H9 (cell line): ENCODE measurements around the gene TPBG. TPM values are rescaled to one million over a fixed set of nuclear protein-coding genes. Genes with fewer than 3 reads are reported as not detected.
A peak's percentile ranks its signal among the peaks of the same experiment; 100 is the strongest.

Experiments used
- DNase-seq: peaks from one replicate; pipeline ENCODE4 v3.0.0-alpha.2; 2017
- H2AFZ ChIP-seq: one replicate; pipeline ENCODE4 v1.6.1; 2013; ENCODE audit warnings: mild to moderate bottlenecking, low read length, control low read depth, moderate library complexity
- H2AK5ac ChIP-seq: 2 replicates; pipeline ENCODE4 v1.6.1; 2013; ENCODE audit warnings: low read length, control low read depth, mixed read lengths; ENCODE audit not compliant: insufficient read length
- H2BK120ac ChIP-seq: one replicate; pipeline ENCODE4 v1.6.1; 2013; ENCODE audit warnings: low read depth, mild to moderate bottlenecking, low read length, control low read depth, inconsistent platforms; ENCODE audit not compliant: poor library complexity, severe bottlenecking
- H2BK12ac ChIP-seq: 2 replicates; pipeline ENCODE4 v1.6.1; 2013; ENCODE audit warnings: low read length, control low read depth, mixed read lengths, low read depth; ENCODE audit not compliant: insufficient read length
- H2BK15ac ChIP-seq: 2 replicates; pipeline ENCODE4 v1.6.1; 2013; ENCODE audit warnings: low read depth, low read length, control low read depth
- H2BK20ac ChIP-seq: one replicate; pipeline ENCODE4 v1.6.1; 2013; ENCODE audit warnings: low read depth, mild to moderate bottlenecking, low read length, control low read depth, inconsistent platforms; ENCODE audit not compliant: poor library complexity, severe bottlenecking
- H2BK5ac ChIP-seq: 2 replicates; pipeline ENCODE4 v1.6.1; 2013; ENCODE audit warnings: low read length, control low read depth, mixed read lengths; ENCODE audit not compliant: insufficient read length
- H3K14ac ChIP-seq: 2 replicates; pipeline ENCODE4 v1.6.1; 2013; ENCODE audit warnings: low read length, control low read depth; ENCODE audit not compliant: insufficient read depth
- H3K18ac ChIP-seq: 2 replicates; pipeline ENCODE4 v1.6.1; 2013; ENCODE audit warnings: low read depth, mild to moderate bottlenecking, mixed read lengths, low read length, control low read depth; ENCODE audit not compliant: insufficient read length
- H3K23ac ChIP-seq: 2 replicates; pipeline ENCODE4 v1.6.1; 2013; ENCODE audit warnings: low read length, control low read depth, mixed read lengths, low read depth; ENCODE audit not compliant: insufficient read length
- H3K23me2 ChIP-seq: 2 replicates; pipeline ENCODE4 v1.6.1; 2013; ENCODE audit warnings: low read depth, mild to moderate bottlenecking, mixed read lengths, low read length, control low read depth; ENCODE audit not compliant: insufficient read length, poor library complexity, severe bottlenecking
- H3K27ac ChIP-seq: 2 replicates; pipeline ENCODE4 v1.5.1; 2013; ENCODE audit warnings: low read length, control low read depth, mixed read lengths, low read depth; ENCODE audit not compliant: insufficient read length
- H3K27me3 ChIP-seq: 2 replicates; pipeline ENCODE4 v1.6.1; 2013; ENCODE audit warnings: low read length, control low read depth, inconsistent platforms; ENCODE audit not compliant: insufficient read depth
- H3K4ac ChIP-seq: 2 replicates; pipeline ENCODE4 v1.6.1; 2013; ENCODE audit warnings: low read depth, mild to moderate bottlenecking, control low read depth, inconsistent platforms, low read length, moderate library complexity
- H3K4me1 ChIP-seq: 2 replicates; pipeline ENCODE4 v1.6.1; 2013; ENCODE audit warnings: low read length, control low read depth, inconsistent platforms; ENCODE audit not compliant: insufficient read depth
- H3K4me2 ChIP-seq: 2 replicates; pipeline ENCODE4 v1.6.1; 2013; ENCODE audit warnings: low read length, control low read depth, mixed read lengths; ENCODE audit not compliant: insufficient read length, insufficient read depth
- H3K56ac ChIP-seq: 2 replicates; pipeline ENCODE4 v1.6.1; 2013; ENCODE audit warnings: low read depth, mild to moderate bottlenecking, mixed read lengths, low read length, control low read depth; ENCODE audit not compliant: insufficient read length
- H3K79me1 ChIP-seq: 2 replicates; pipeline ENCODE4 v1.6.1; 2013; ENCODE audit warnings: low read depth, mild to moderate bottlenecking, moderate library complexity, low read length, control low read depth, inconsistent platforms; ENCODE audit not compliant: insufficient read depth, poor library complexity, severe bottlenecking
- H3K79me2 ChIP-seq: 2 replicates; pipeline ENCODE4 v1.6.1; 2013; ENCODE audit warnings: low read length, control low read depth, inconsistent platforms; ENCODE audit not compliant: insufficient read depth
- H3K9ac ChIP-seq: 2 replicates; pipeline ENCODE4 v1.6.1; 2013; ENCODE audit warnings: low read length, control low read depth, mixed read lengths; ENCODE audit not compliant: insufficient read length; ENCODE audit errors: extremely low read depth
- H3K9me3 ChIP-seq: one replicate; pipeline ENCODE4 v1.6.1; 2013; ENCODE audit warnings: low read depth, low read length, inconsistent platforms; ENCODE audit not compliant: control insufficient read depth
- H3T11ph ChIP-seq: one replicate; pipeline ENCODE4 v1.6.1; 2013; ENCODE audit warnings: mild to moderate bottlenecking, low read length, control low read depth, inconsistent platforms
- H4K20me1 ChIP-seq: one replicate; pipeline ENCODE4 v1.6.1; 2013; ENCODE audit not compliant: control insufficient read depth, insufficient read length, insufficient read depth
- H4K5ac ChIP-seq: 2 replicates; pipeline ENCODE4 v1.6.1; 2013; ENCODE audit warnings: low read depth, mild to moderate bottlenecking, mixed read lengths, low read length, control low read depth; ENCODE audit not compliant: insufficient read length
- H4K8ac ChIP-seq: replicated peaks from 2 replicates; pipeline ENCODE4 v1.6.1; 2013; ENCODE audit warnings: low read length, control low read depth, mixed read lengths, low read depth; ENCODE audit not compliant: insufficient read length
- H4K91ac ChIP-seq: 2 replicates; pipeline ENCODE4 v1.6.1; 2013; ENCODE audit warnings: low read depth, mild to moderate bottlenecking, moderate library complexity, mixed read lengths, low read length, control low read depth; ENCODE audit not compliant: insufficient read length
- H3K27ac Mint-ChIP-seq, 3 experiments: 2 replicates in 2 of 3; 3 replicates in 1 of 3; pipeline ENCODE4 v1.8.0; 2020 to 2021; ENCODE audit warnings: mixed read lengths in 3 of 3, mild to moderate bottlenecking in 1 of 3, moderate library complexity in 1 of 3
- H3K27me3 Mint-ChIP-seq: 2 replicates; pipeline ENCODE4 v1.8.0; 2021; ENCODE audit warnings: low read depth, mild to moderate bottlenecking, moderate library complexity, mixed read lengths
- H3K36me3 Mint-ChIP-seq, 3 experiments: 2 replicates in 2 of 3; 3 replicates in 1 of 3; pipeline ENCODE4 v1.8.0; 2020 to 2021; ENCODE audit warnings: low read depth in 3 of 3, mixed read lengths in 3 of 3; ENCODE audit not compliant: insufficient read depth in 1 of 3
- H3K4me1 Mint-ChIP-seq, 2 experiments: 2 replicates each; pipeline ENCODE4 v1.8.0; 2020; ENCODE audit warnings: mixed read lengths in 2 of 2
- H3K4me3 Mint-ChIP-seq, 2 experiments: 2 replicates in 1 of 2; 3 replicates in 1 of 2; pipeline ENCODE4 v1.8.0; 2020 to 2021; ENCODE audit warnings: mild to moderate bottlenecking in 2 of 2, mixed read lengths in 2 of 2, moderate library complexity in 1 of 2
- H3K9me3 Mint-ChIP-seq, 2 experiments: 2 replicates in 1 of 2; 3 replicates in 1 of 2; pipeline ENCODE4 v1.8.0; 2020; ENCODE audit warnings: mild to moderate bottlenecking in 2 of 2, mixed read lengths in 2 of 2, moderate library complexity in 1 of 2
- WGBS: extraction: QIAGEN DNeasy Blood & Tissue Kit; methylation state at CpG from one replicate; pipeline ENCODE4 v1.1.7; 2013; ENCODE audit warnings: missing lambda C conversion rate, low lambda C conversion rate, mixed read lengths; ENCODE audit not compliant: insufficient read length; ENCODE audit errors: extremely low coverage; 5-methylcytosine and 5-hydroxymethylcytosine counted together
- total RNA-seq: library from RNA; stranded (reverse); gene quantifications from 2 replicates; pipeline ENCODE4 v1.2.1, GENCODE V29; 2021
- TF ChIP-seq, protein P1 (sequence below): fragments of 200-600 bp; sonication (generic); conservative IDR thresholded peaks from 3 replicates; pipeline ENCODE4 v1.8.0; 2021; ENCODE audit warnings: antibody characterized with exemption, mild to moderate bottlenecking

Gene TPBG
- total RNA-seq, 1 experiment from 2014 or later = 19.0 TPM

- TF ChIP-seq, protein P1, sequence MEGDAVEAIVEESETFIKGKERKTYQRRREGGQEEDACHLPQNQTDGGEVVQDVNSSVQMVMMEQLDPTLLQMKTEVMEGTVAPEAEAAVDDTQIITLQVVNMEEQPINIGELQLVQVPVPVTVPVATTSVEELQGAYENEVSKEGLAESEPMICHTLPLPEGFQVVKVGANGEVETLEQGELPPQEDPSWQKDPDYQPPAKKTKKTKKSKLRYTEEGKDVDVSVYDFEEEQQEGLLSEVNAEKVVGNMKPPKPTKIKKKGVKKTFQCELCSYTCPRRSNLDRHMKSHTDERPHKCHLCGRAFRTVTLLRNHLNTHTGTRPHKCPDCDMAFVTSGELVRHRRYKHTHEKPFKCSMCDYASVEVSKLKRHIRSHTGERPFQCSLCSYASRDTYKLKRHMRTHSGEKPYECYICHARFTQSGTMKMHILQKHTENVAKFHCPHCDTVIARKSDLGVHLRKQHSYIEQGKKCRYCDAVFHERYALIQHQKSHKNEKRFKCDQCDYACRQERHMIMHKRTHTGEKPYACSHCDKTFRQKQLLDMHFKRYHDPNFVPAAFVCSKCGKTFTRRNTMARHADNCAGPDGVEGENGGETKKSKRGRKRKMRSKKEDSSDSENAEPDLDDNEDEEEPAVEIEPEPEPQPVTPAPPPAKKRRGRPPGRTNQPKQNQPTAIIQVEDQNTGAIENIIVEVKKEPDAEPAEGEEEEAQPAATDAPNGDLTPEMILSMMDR = peak; percentile 60
- no peaks in the 10 kb centered on the region for H3K79me1 ChIP-seq
- no peak overlapping the region for H3K27ac ChIP-seq
- no peak overlapping the region for H4K5ac ChIP-seq
- H3K9me3 Mint-ChIP-seq = peaks cover 0 to 2% of the 10 kb centered on the region in 2 experiments; a peak in 2 of 5 replicates
- H3K27me3 ChIP-seq = no peaks in the 10 kb centered on the region
- H3K4ac ChIP-seq = no peak overlapping the region
- no peak overlapping the region for H3K4me2 ChIP-seq
- no peak overlapping the region for H3K18ac ChIP-seq
- no peak overlapping the region for H2BK12ac ChIP-seq
- H3K4me1 Mint-ChIP-seq = peaks cover 5 to 6% of the 10 kb centered on the region in 2 experiments
- H4K8ac ChIP-seq = no peak overlapping the region
- H3K14ac ChIP-seq = no peak overlapping the region
- no peaks in the 10 kb centered on the region for H3K27me3 Mint-ChIP-seq
- no CpG with 5 or more reads among the region's 6 CpGs for WGBS
- no peak overlapping the region for H3K56ac ChIP-seq
- H3K4me3 Mint-ChIP-seq = no peak overlapping the region
- no peak overlapping the region for H2AFZ ChIP-seq
- H2BK20ac ChIP-seq = no peak overlapping the region
- no peaks in the 10 kb centered on the region for H3K4me1 ChIP-seq
- H4K91ac ChIP-seq = no peak overlapping the region
- no peak overlapping the region for H3K9ac ChIP-seq
- no peak overlapping the region for H2BK120ac ChIP-seq
- H2BK5ac ChIP-seq = no peak overlapping the region
- DNase-seq = peak; percentile 65
- no peak overlapping the region for H3K23ac ChIP-seq
- H4K20me1 ChIP-seq = no peaks in the 10 kb centered on the region
- H3T11ph ChIP-seq = no peak overlapping the region
- H3K9me3 ChIP-seq = no peaks in the 10 kb centered on the region
- no peaks in the 10 kb centered on the region for H3K23me2 ChIP-seq
- peak overlapping the region in 1 of 3 experiments; percentile 25; a peak in 1 of 7 replicates for H3K27ac Mint-ChIP-seq
- peaks cover 0 to 3% (median 3%) of the 10 kb centered on the region in 3 experiments; a peak in 5 of 7 replicates for H3K36me3 Mint-ChIP-seq
- no peak overlapping the region for H2BK15ac ChIP-seq
- no peaks in the 10 kb centered on the region for H3K79me2 ChIP-seq
- H2AK5ac ChIP-seq = no peak overlapping the region
Observed at GRCh38 chr6:82348130-82348529, 15.5 kb upstream of the TPBG start.
